ENCODE data around the gene WDR5. TPM values are rescaled to one million over a fixed set of nuclear protein-coding genes. Genes with fewer than 3 reads are reported as not detected.

WDR5 gene
- total and polyA plus RNA-seq, 9 of the 15 experiments (the other 6 are each of a cell fraction or from before 2014, with no cell fraction given): 3.0 to 56.8 (median 38.6) TPM

GRCh38 chr9:134127065-134127580 lies 8.8 kb upstream of the WDR5 start (continued):
- TF ChIP-seq RFX5 (IDR thresholded peaks at IDR 0.05; ENCODE audit: low read depth, low read length): no peak

GRCh38 chr9:134127616-134128015 lies 8.3 kb upstream of the WDR5 start:
- no peaks in the 10 kb centered on the region for H3K9me1 ChIP-seq (ENCODE audit: control insufficient read depth, insufficient read depth, low read length)
- in situ Hi-C loops (cut with MboI) (no loop called here), intact Hi-C loops (cut with micrococcal nuclease) (no loop called here)
- H3K27me3 ChIP-seq (ENCODE audit: control insufficient read depth in 2 of 2, insufficient read depth in 2 of 2, low read length in 2 of 2): peaks cover 28 to 50% of the 10 kb centered on the region in 2 experiments; a peak in 4 of 5 replicates
- H3K4me3 ChIP-seq: no peak overlapping the region
- TF ChIP-seq ZNF134 (CRISPR knock-in tag; conservative IDR thresholded peaks at IDR 0.05) (no peak), SIX5 (IDR thresholded peaks at IDR 0.05; ENCODE audit: borderline replicate concordance in 1 of 2, insufficient read depth in 1 of 2, low read depth in 1 of 2, low read length in 2 of 2) (no peak), ZBTB9 (CRISPR knock-in tag; IDR thresholded peaks at IDR 0.05) (no peak), PHF21A (IDR thresholded peaks at IDR 0.05; ENCODE audit: borderline replicate concordance, low read depth) (no peak), IRF2 (CRISPR knock-in tag; IDR thresholded peaks at IDR 0.05) (no peak)
- H3K36me3 ChIP-seq (ENCODE audit: control insufficient read depth, insufficient read depth, low read length): no peaks in the 10 kb centered on the region
- DNase-seq (ENCODE audit: extremely low read depth in 1 of 4, low spot score in 3 of 4) (no peak), ATAC-seq (no peak), FAIRE-seq (no peak)
- no peak overlapping the region for H3K27ac ChIP-seq (ENCODE audit: extremely low read depth, low read depth, low read length)
- H3K9me3 ChIP-seq (replicated peaks; ENCODE audit: control insufficient read depth, insufficient read depth, low read depth, low read length): no peaks in the 10 kb centered on the region
- H3K79me2 ChIP-seq (ENCODE audit: control insufficient read depth, insufficient read depth, low read length): no peaks in the 10 kb centered on the region
- CTCF ChIA-PET (ENCODE audit: low intra/inter-chr PET ratio): no interaction called here
- no TSS peak for BruUV-seq (replicated peaks)
- WGBS (ENCODE audit: insufficient coverage, low coverage, missing lambda C conversion rate): 16% methylated on average over 9 of the region's 12 CpGs
- H4K20me1 ChIP-seq (replicated peaks; ENCODE audit: control insufficient read depth, insufficient read depth, low read length): no peaks in the 10 kb centered on the region; the same call in 1 of the 2 replicates
- no peak overlapping the region for H3K4me2 ChIP-seq (ENCODE audit: insufficient read depth, low read length)
- no peak overlapping the region for H3K9ac ChIP-seq (ENCODE audit: insufficient read depth in 1 of 2, low read depth in 2 of 2, low read length in 2 of 2)
- peaks cover 3 to 27% of the 10 kb centered on the region in 2 experiments; a peak in 2 of 5 replicates for H3K4me1 ChIP-seq (replicated peaks in 1 of 2; ENCODE audit: control insufficient read depth in 2 of 2, insufficient read depth in 2 of 2, low read length in 2 of 2)
- no peak overlapping the region for H2AFZ ChIP-seq (ENCODE audit: low read depth, low read length)
- POLR2A ChIA-PET: interaction anchor here (0.7 kb wide), 1 partner anchor 61 kb away, joined by 3 read pairs; no protein-coding TSS in a partner anchor

All from K562 (cell line).